ENCODE measurements around the gene SLC27A5. TPM values are rescaled to one million over a fixed set of nuclear protein-coding genes. Genes with fewer than 3 reads are reported as not detected.

The SLC27A5 gene
- total RNA-seq, 2 donors from 2014 or later, result 6.6 to 20.7 TPM

GRCh38 chr19:58477871-58478270, 33.9 kb downstream of the SLC27A5 start:
- H3K27me3 ChIP-seq (replicated peaks; ENCODE audit: insufficient read depth), result no peaks in the 10 kb centered on the region
- no peak for DNase-seq (ENCODE audit: low spot score)
- WGBS, result 86% methylated on average over 1 of the region's 1 CpG
- no peak overlapping the region for H3K4me3 ChIP-seq
- no peak overlapping the region for H3K27ac ChIP-seq
- H3K9me3 ChIP-seq, result no peaks in the 10 kb centered on the region
- peaks cover 11% of the 10 kb centered on the region for H3K4me1 ChIP-seq (replicated peaks)
- H3K36me3 ChIP-seq, result no peaks in the 10 kb centered on the region
- intact Hi-C loops (cut with DNase I), result no loop called here
- no peak for TF ChIP-seq POLR2AphosphoS5 (IDR thresholded peaks at IDR 0.05)
- no peak for TF ChIP-seq CTCF (IDR thresholded peaks at IDR 0.05)
- no peak for TF ChIP-seq POLR2A (IDR thresholded peaks at IDR 0.05)

GRCh38 chr19:58477130-58477529, 34.7 kb downstream of the SLC27A5 start:
- H3K27me3 ChIP-seq (replicated peaks; ENCODE audit: insufficient read depth), result no peaks in the 10 kb centered on the region
- peaks cover 11% of the 10 kb centered on the region for H3K4me1 ChIP-seq (replicated peaks)
- H3K9me3 ChIP-seq, result no peaks in the 10 kb centered on the region
- intact Hi-C loops (cut with DNase I), result no loop called here
- 86% methylated on average over 15 of the region's 15 CpGs for WGBS
- TF ChIP-seq CTCF (IDR thresholded peaks at IDR 0.05) (no peak), POLR2A (IDR thresholded peaks at IDR 0.05) (no peak), POLR2AphosphoS5 (IDR thresholded peaks at IDR 0.05) (no peak)
- no peaks in the 10 kb centered on the region for H3K36me3 ChIP-seq
- DNase-seq (ENCODE audit: low spot score), result no peak
- H3K4me3 ChIP-seq, result peak overlapping the region in 1 of 2 donors; percentile 58
- H3K27ac ChIP-seq, result peak overlapping the region; percentile 85 to 86

GRCh38 chr19:58476498-58477015, 35.2 kb downstream of the SLC27A5 start:
- intact Hi-C loops (cut with DNase I), result no loop called here
- no peak for DNase-seq (ENCODE audit: low spot score)
- H3K4me3 ChIP-seq, result peak overlapping the region; percentile 52 to 58
- H3K27ac ChIP-seq, result peak overlapping the region; percentile 85 to 86
- no peak for TF ChIP-seq POLR2AphosphoS5 (IDR thresholded peaks at IDR 0.05)
- no peak for TF ChIP-seq CTCF (IDR thresholded peaks at IDR 0.05)
- no peak for TF ChIP-seq POLR2A (IDR thresholded peaks at IDR 0.05)
- H3K27me3 ChIP-seq (replicated peaks; ENCODE audit: insufficient read depth), result no peaks in the 10 kb centered on the region
- 1% methylated on average over 27 of the region's 27 CpGs for WGBS
- no peaks in the 10 kb centered on the region for H3K9me3 ChIP-seq
- no peaks in the 10 kb centered on the region for H3K36me3 ChIP-seq
- peaks cover 11% of the 10 kb centered on the region for H3K4me1 ChIP-seq (replicated peaks)

- H3K27ac ChIP-seq, result peak within 1 kb of the TSS; percentile 85 to 86
- WGBS, result under 1% methylated on average over 64 of the region's 64 CpGs
- no peaks in the 10 kb centered on the region for H3K27me3 ChIP-seq (replicated peaks; ENCODE audit: insufficient read depth)
- DNase-seq (ENCODE audit: low spot score), result peak; percentile 94
- peak within 1 kb of the TSS; percentile 52 to 58 for H3K4me3 ChIP-seq
- H3K36me3 ChIP-seq, result peaks cover 0 to under 1% of the 10 kb centered on the region in 2 donors
- intact Hi-C loops (cut with DNase I), result no loop called here
- peaks cover 11% of the 10 kb centered on the region for H3K4me1 ChIP-seq (replicated peaks)
- no peaks in the 10 kb centered on the region for H3K9me3 ChIP-seq
- peak; percentile 93 for TF ChIP-seq POLR2AphosphoS5 (IDR thresholded peaks at IDR 0.05)
- peak in 1 of 4 experiments; percentile 13 for TF ChIP-seq CTCF (IDR thresholded peaks at IDR 0.05)
- TF ChIP-seq POLR2A (IDR thresholded peaks at IDR 0.05), result peak; percentile 24
These were observed 35.9 kb downstream of the SLC27A5 start, which contains the start of gene ZNF446 for GRCh38 chr19:58475714-58476497. ZNF446 (plus strand) TSS chr19:58476352; CDS start chr19:58477219, 867 bp downstream.

Data from prostate gland (tissue), 2 donors.